HCT116 (cell line): ENCODE data around the gene UCKL1. TPM values are rescaled to one million over a fixed set of nuclear protein-coding genes. Genes with fewer than 3 reads are reported as not detected.

Experiments used
- ATAC-seq: fragments of 200-7000 bp; cut with Tn5 transposase; 2 replicates; pipeline ENCODE4 v1.9.1; 2020; ENCODE audit warnings: mild to moderate bottlenecking, moderate library complexity
- BruUV-seq: library from RNA; stranded (reverse); fragments of 400-500 nt; replicated peaks from 2 replicates; lab custom pipeline; 2021; lab: Mats Ljungman, UMichigan
- CTCF ChIA-PET: fragments of 300-600 bp; sonication (Branson Sonifier 250); formaldehyde crosslinking; loops from one replicate; lab custom pipeline; 2021; ENCODE audit warnings: antibody characterized with exemption; lab: Charles Lee
- POLR2A ChIA-PET: fragments of 300-600, 350-600 bp; sonication (Branson Sonifier 250); formaldehyde crosslinking; loops from one replicate; lab custom pipeline; 2021; ENCODE audit warnings: antibody characterized with exemption; lab: Charles Lee
- RAD21 ChIA-PET, 2 experiments: fragments of 300-600 bp; sonication (Branson Sonifier 250); formaldehyde crosslinking; loops; one replicate each; lab custom pipeline; 2023; ENCODE audit warnings: low total read pairs in 2 of 2; ENCODE audit not compliant: uncharacterized antibody in 2 of 2, unreplicated experiment in 2 of 2, low non-redundant PET in 1 of 2; lab: Charles Lee
- DNase-seq: peaks from one replicate; pipeline ENCODE4 v3.0.0-alpha.2; 2010; ENCODE audit warnings: low read depth, low spot score
- H2AFZ ChIP-seq: fragments of 200-600 bp; shearing (Covaris generic), sonication (generic); 2 replicates; pipeline ENCODE4 v1.6.1; 2017; ENCODE audit warnings: low read depth, mixed run types, mixed read lengths, antibody characterized with exemption, low read length; ENCODE audit not compliant: poor library complexity, severe bottlenecking
- H3K27ac ChIP-seq: 2 replicates; pipeline ENCODE4 v1.5.1; 2012; ENCODE audit warnings: low read depth, low read length
- H3K27me3 ChIP-seq: fragments of 200-600 bp; sonication (generic); 2 replicates; pipeline ENCODE4 v1.6.1; 2016; ENCODE audit warnings: mixed run types, low read length, mixed read lengths; ENCODE audit not compliant: insufficient read depth
- H3K36me3 ChIP-seq, 2 experiments: fragments of 200-500 bp in 1 of 2; fragments of 200-600 bp in 1 of 2; sonication (Bioruptor generic) in 1 of 2; sonication (generic) in 1 of 2; 2 replicates each; pipeline versions ENCODE4 v1.5.1 to v1.6.1; 2014 to 2016; ENCODE audit warnings: low read length in 2 of 2, inconsistent platforms in 1 of 2, mixed read lengths in 1 of 2, mixed run types in 1 of 2; ENCODE audit not compliant: insufficient read depth in 2 of 2, control insufficient read depth in 1 of 2
- H3K4me1 ChIP-seq, 2 experiments: fragments of 200-600 bp in 1 of 2; sonication (generic) in 1 of 2; 2 replicates each; pipeline versions ENCODE4 v1.5.1 to v1.6.1; 2012 to 2017; ENCODE audit warnings: low read length in 2 of 2, inconsistent platforms in 1 of 2, mild to moderate bottlenecking in 1 of 2, mixed read lengths in 1 of 2, mixed run types in 1 of 2, moderate library complexity in 1 of 2; ENCODE audit not compliant: insufficient read depth in 2 of 2, control insufficient read depth in 1 of 2
- H3K4me2 ChIP-seq: fragments of 200-600 bp; sonication (generic); 2 replicates; pipeline ENCODE4 v1.6.1; 2017; ENCODE audit warnings: mixed run types, low read length, mixed read lengths
- H3K4me3 ChIP-seq, 2 experiments: fragments of 200-600 bp in 1 of 2; sonication (generic) in 1 of 2; replicated peaks in 1 of 2; 2 replicates each; pipeline ENCODE4 v1.5.1; 2011 to 2016; ENCODE audit warnings: low read length in 2 of 2, control low read depth in 1 of 2, low read depth in 1 of 2, mild to moderate bottlenecking in 1 of 2, mixed read lengths in 1 of 2, mixed run types in 1 of 2
- H3K79me2 ChIP-seq: fragments of 200-600 bp; sonication (generic); 2 replicates; pipeline ENCODE4 v1.6.1; 2017; ENCODE audit warnings: mild to moderate bottlenecking, mixed run types, low read length, moderate library complexity, mixed read lengths; ENCODE audit not compliant: insufficient read depth
- H3K9ac ChIP-seq: fragments of 200-600 bp; sonication (generic); 2 replicates; pipeline ENCODE4 v1.6.1; 2016; ENCODE audit warnings: low read length, mixed read lengths
- H3K9me2 ChIP-seq: fragments of 200-600 bp; sonication (generic), shearing (Covaris generic); 2 replicates; pipeline ENCODE4 v1.6.1; 2017; ENCODE audit warnings: mixed run types, mild to moderate bottlenecking, moderate library complexity; ENCODE audit not compliant: insufficient read depth
- H3K9me3 ChIP-seq, 2 experiments: fragments of 200-500 bp in 1 of 2; fragments of 200-600 bp in 1 of 2; sonication (Bioruptor generic) in 1 of 2; sonication (generic) in 1 of 2; 2 replicates each; pipeline ENCODE4 v1.6.1; 2014 to 2017; ENCODE audit warnings: low read length in 2 of 2, mixed read lengths in 2 of 2, inconsistent platforms in 1 of 2, low read depth in 1 of 2, mild to moderate bottlenecking in 1 of 2, mixed run types in 1 of 2, moderate library complexity in 1 of 2; ENCODE audit not compliant: control insufficient read depth in 1 of 2, insufficient read depth in 1 of 2
- H4K20me1 ChIP-seq: fragments of 200-600 bp; sonication (generic), shearing (Covaris generic); 2 replicates; pipeline ENCODE4 v1.6.1; 2017; ENCODE audit warnings: mixed run types, mild to moderate bottlenecking, moderate library complexity; ENCODE audit not compliant: insufficient read depth
- ATF3 ChIP-seq: IDR thresholded peaks from 2 replicates; pipeline ENCODE4 v1.6.1; 2012
- CTCF ChIP-seq, 3 experiments: fragments of 200-600 bp in 1 of 3; sonication (generic) in 1 of 3; IDR thresholded peaks in 2 of 3; conservative IDR thresholded peaks in 1 of 3; 2 replicates each; pipeline ENCODE4 v1.5.1; 2012 to 2017; ENCODE audit warnings: low read depth in 2 of 3, low read length in 2 of 3, antibody characterized with exemption in 1 of 3, borderline replicate concordance in 1 of 3, control low read depth in 1 of 3, mild to moderate bottlenecking in 1 of 3, mixed read lengths in 1 of 3, mixed run types in 1 of 3, moderate library complexity in 1 of 3; ENCODE audit not compliant: insufficient read depth in 1 of 3
- POLR2AphosphoS5 ChIP-seq: IDR thresholded peaks from 2 replicates; pipeline ENCODE4 v1.6.1; 2011; ENCODE audit warnings: mild to moderate bottlenecking, low read depth, low read length, moderate library complexity
- TCF7L2 ChIP-seq: IDR thresholded peaks from 2 replicates; pipeline ENCODE4 v1.7.0; 2011; ENCODE audit warnings: borderline replicate concordance, inconsistent platforms; ENCODE audit not compliant: insufficient read depth, insufficient read length; ENCODE audit errors: extremely low read depth
- ZFX ChIP-seq: fragments of 450-650 bp; IDR thresholded peaks from 2 replicates; pipeline ENCODE4 v1.6.1; 2017
- intact Hi-C: fragments of 100-400 bp; cut with micrococcal nuclease; formaldehyde crosslinking; loops from 2 replicates; pipeline ENCODE4 v1.10.0; 2022
- total RNA-seq: library from RNA; stranded (reverse); gene quantifications from one replicate; pipeline ENCODE4 v1.2.1, GENCODE V29; 2021; ENCODE audit not compliant: unreplicated experiment

UCKL1 gene
- total RNA-seq, 1 experiment from 2014 or later: 54.2 TPM

- no TSS peak for BruUV-seq
- Histone ChIP-seq H3K9me3 (no peaks in the 10 kb centered on the region), H3K4me2 (peak within 1 kb of the TSS; percentile 79), H3K9ac (peak within 1 kb of the TSS; percentile 80), H3K9me2 (no peaks in the 10 kb centered on the region), H3K36me3 (peaks cover 16 to 23% of the 10 kb centered on the region in 2 experiments; a peak in 3 of 4 replicates), H3K27me3 (no peaks in the 10 kb centered on the region), H3K27ac (peak within 1 kb of the TSS; percentile 69), H3K4me3 (peak within 1 kb of the TSS; percentile 94 to 98), H4K20me1 (no peaks in the 10 kb centered on the region), H3K4me1 (peaks cover 22 to 45% of the 10 kb centered on the region in 2 experiments), H3K79me2 (peaks cover 45% of the 10 kb centered on the region), H2AFZ (peak within 1 kb of the TSS; percentile 51)
- intact Hi-C loops: loop anchor here (2.0 kb wide), 3 partner anchors 24 to 140 kb away; partner anchors contain the start of gene UCKL1
- DNase-seq: peak; percentile 91
- TF ChIP-seq ZFX: peak; percentile 93
- peak in 2 of 3 experiments; percentile 82 to 91; a peak in 4 of 6 replicates for TF ChIP-seq CTCF (IDR thresholded peaks at IDR 0.05 in 2 of 3, conservative IDR thresholded peaks at IDR 0.05 in 1 of 3; ENCODE audit: borderline replicate concordance in 1 of 3, insufficient read depth in 1 of 3, low read depth in 2 of 3, low read length in 2 of 3)
- no peak for TF ChIP-seq ATF3
- TF ChIP-seq POLR2AphosphoS5: peak; percentile 70
- peak; percentile 42 for TF ChIP-seq TCF7L2
- POLR2A ChIA-PET: interaction anchor here (0.6 to 1.3 kb wide), 7 partner anchors 24 to 443 kb away, joined by 3 to 7 read pairs (median 4); partner anchors contain the start of genes PTK6, TCEA2 and TPD52L2
- ATAC-seq: peak; percentile 78
- CTCF ChIA-PET: interaction anchor here (0.6 to 2.2 kb wide), 15 partner anchors 22 to 445 kb away, joined by 3 to 17 read pairs (median 3); partner anchors contain the start of genes ARFRP1, PTK6, TPD52L2 and UCKL1
- RAD21 ChIA-PET: no interaction called here
Observed at GRCh38 chr20:63980806-63981728, 24.9 kb upstream of the UCKL1 start, which contains the start of gene PRPF6. Gene PRPF6, plus strand, starts transcription at chr20:63981132. Its CDS starts 114 bp downstream, at chr20:63981246.
